Measurements from ENCODE around the gene CHCHD6.

The CHCHD6 gene

DNA sequence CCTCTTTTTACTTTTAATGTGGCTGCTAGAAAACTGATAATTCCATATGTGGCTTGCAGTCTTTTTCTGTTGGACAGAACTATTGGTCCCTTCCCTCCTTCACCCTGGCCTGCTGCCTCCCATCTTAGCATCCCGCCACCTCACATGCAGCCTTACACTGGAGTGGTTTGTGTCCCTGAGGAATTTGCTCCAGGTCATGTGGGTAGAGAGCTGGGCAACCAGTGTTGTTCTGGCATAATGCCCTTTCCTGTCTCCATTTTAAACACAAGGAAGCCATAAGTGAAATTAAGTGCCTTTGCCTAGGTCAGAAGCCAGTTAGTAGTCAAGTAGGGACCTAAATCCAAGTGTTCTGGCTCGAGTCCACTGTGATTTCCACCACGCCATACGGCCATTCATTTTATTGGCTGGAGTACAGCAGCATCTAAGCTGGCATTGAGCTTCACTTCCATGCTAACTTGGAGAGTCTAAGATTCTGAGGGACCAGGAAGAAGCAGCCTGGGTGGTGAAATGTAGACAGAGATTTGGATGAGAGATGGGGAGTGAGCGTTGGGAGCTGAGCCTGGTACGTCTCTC is 232.9 kb downstream of the CHCHD6 start:
- Histone ChIP-seq H4K91ac (ENCODE audit: low read depth, low read length, poor library complexity) (no peak overlapping the region), H3K23ac (ENCODE audit: low read depth, low read length, poor library complexity) (no peak overlapping the region)

DNA sequence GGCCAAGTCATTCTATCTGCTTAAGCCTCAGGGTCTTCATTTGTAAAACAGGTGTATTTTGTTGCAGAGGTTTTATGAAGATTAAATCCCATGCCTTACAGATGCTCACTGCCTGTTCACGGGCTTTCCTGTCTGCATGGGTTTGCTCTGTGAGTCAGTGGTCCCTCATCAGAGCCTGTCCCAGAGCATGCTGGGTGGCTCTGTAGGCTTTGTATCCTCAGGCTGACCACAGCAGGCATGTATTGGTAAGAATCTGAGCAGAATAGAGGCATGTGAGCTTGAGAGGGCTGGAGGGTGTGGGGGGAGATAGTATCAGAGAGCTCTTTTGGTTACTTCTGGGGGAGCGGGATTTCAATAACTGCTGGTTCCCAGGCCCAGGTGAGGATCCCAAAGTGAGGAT is 233.5 kb downstream of the CHCHD6 start:
- Histone ChIP-seq H3K18ac (ENCODE audit: low read length) (no peak overlapping the region), H3K23ac (ENCODE audit: low read depth, low read length, poor library complexity) (no peak overlapping the region), H3K4ac (ENCODE audit: low read length) (no peak overlapping the region), H2BK5ac (ENCODE audit: low read length) (no peak overlapping the region), H3K79me1 (ENCODE audit: low read depth, low read length) (peaks cover 1% of the 10 kb centered on the region), H3K4me3 (ENCODE audit: low read length in 2 of 2) (no peak overlapping the region), H2AFZ (ENCODE audit: low read length) (no peak overlapping the region), H2BK15ac (ENCODE audit: low read length) (no peak overlapping the region), H3K14ac (ENCODE audit: low read length) (no peak overlapping the region), H4K91ac (ENCODE audit: low read depth, low read length, poor library complexity) (no peak overlapping the region), H2BK120ac (ENCODE audit: low read depth, low read length) (no peak overlapping the region), H3K27ac (replicated peaks; ENCODE audit: low read length) (no peak overlapping the region), H2BK12ac (ENCODE audit: low read length) (no peak overlapping the region), H4K8ac (ENCODE audit: low read depth, low read length) (no peak overlapping the region), H3K36me3 (replicated peaks in 1 of 2; ENCODE audit: control insufficient read depth in 2 of 2, insufficient read depth in 2 of 2, low read length in 2 of 2) (no peaks in the 10 kb centered on the region), H3K27me3 (ENCODE audit: control insufficient read depth in 3 of 3, insufficient read depth in 3 of 3, low read depth in 1 of 3, low read length in 3 of 3) (no peaks in the 10 kb centered on the region), H3K9ac (ENCODE audit: low read depth, low read length, poor library complexity) (no peak overlapping the region), H2AK5ac (ENCODE audit: low read depth, low read length) (no peak overlapping the region), H3K4me2 (ENCODE audit: insufficient read depth, low read length, poor library complexity, severe bottlenecking) (no peak overlapping the region), H3K9me3 (replicated peaks in 1 of 2; ENCODE audit: control insufficient read depth in 2 of 2, insufficient read depth in 1 of 2, low read depth in 1 of 2, low read length in 2 of 2) (no peaks in the 10 kb centered on the region), H3K4me1 (ENCODE audit: control insufficient read depth in 2 of 2, insufficient read depth in 1 of 2, low read depth in 1 of 2, low read length in 2 of 2) (peaks cover 12 to 17% of the 10 kb centered on the region in 2 donors)
- DNase-seq (ENCODE audit: low spot score): no peak
- WGBS, 2 donors (ENCODE audit: extremely low coverage in 2 of 2, insufficient read length in 2 of 2, insufficient replicate concordance in 1 of 2): no CpG with 5 or more reads among the region's 2 CpGs

More for the DNA sequence above, 232.9 kb downstream of the CHCHD6 start:
- H2BK120ac ChIP-seq (ENCODE audit: low read depth, low read length): no peak overlapping the region
- H2BK15ac ChIP-seq (ENCODE audit: low read length): no peak overlapping the region
- H3K4me1 ChIP-seq (ENCODE audit: control insufficient read depth in 2 of 2, insufficient read depth in 1 of 2, low read depth in 1 of 2, low read length in 2 of 2): peaks cover 12 to 21% of the 10 kb centered on the region in 2 donors
- no peak overlapping the region for H2AFZ ChIP-seq (ENCODE audit: low read length)
- no peak overlapping the region for H3K14ac ChIP-seq (ENCODE audit: low read length)
- no peak overlapping the region for H3K18ac ChIP-seq (ENCODE audit: low read length)
- no peak overlapping the region for H3K27ac ChIP-seq (replicated peaks; ENCODE audit: low read length)
- H3K27me3 ChIP-seq (ENCODE audit: control insufficient read depth in 3 of 3, insufficient read depth in 3 of 3, low read depth in 1 of 3, low read length in 3 of 3): no peaks in the 10 kb centered on the region
- no peak overlapping the region for H3K4me2 ChIP-seq (ENCODE audit: insufficient read depth, low read length, poor library complexity, severe bottlenecking)
- H4K8ac ChIP-seq (ENCODE audit: low read depth, low read length): no peak overlapping the region
- no peak overlapping the region for H3K4ac ChIP-seq (ENCODE audit: low read length)
- no CpG with 5 or more reads among the region's 6 CpGs for WGBS, 2 donors (ENCODE audit: extremely low coverage in 2 of 2, insufficient read length in 2 of 2, insufficient replicate concordance in 1 of 2)
- H3K79me1 ChIP-seq (ENCODE audit: low read depth, low read length): peaks cover 3% of the 10 kb centered on the region
- H3K4me3 ChIP-seq (ENCODE audit: low read length in 2 of 2): no peak overlapping the region
- DNase-seq (ENCODE audit: low spot score): no peak
- H3K9ac ChIP-seq (ENCODE audit: low read depth, low read length, poor library complexity): no peak overlapping the region
- no peak overlapping the region for H2BK5ac ChIP-seq (ENCODE audit: low read length)
- H3K36me3 ChIP-seq (replicated peaks in 1 of 2; ENCODE audit: control insufficient read depth in 2 of 2, insufficient read depth in 2 of 2, low read length in 2 of 2): no peaks in the 10 kb centered on the region
- H2BK12ac ChIP-seq (ENCODE audit: low read length): no peak overlapping the region
- no peaks in the 10 kb centered on the region for H3K9me3 ChIP-seq (replicated peaks in 1 of 2; ENCODE audit: control insufficient read depth in 2 of 2, insufficient read depth in 1 of 2, low read depth in 1 of 2, low read length in 2 of 2)
- H2AK5ac ChIP-seq (ENCODE audit: low read depth, low read length): no peak overlapping the region

DNA sequence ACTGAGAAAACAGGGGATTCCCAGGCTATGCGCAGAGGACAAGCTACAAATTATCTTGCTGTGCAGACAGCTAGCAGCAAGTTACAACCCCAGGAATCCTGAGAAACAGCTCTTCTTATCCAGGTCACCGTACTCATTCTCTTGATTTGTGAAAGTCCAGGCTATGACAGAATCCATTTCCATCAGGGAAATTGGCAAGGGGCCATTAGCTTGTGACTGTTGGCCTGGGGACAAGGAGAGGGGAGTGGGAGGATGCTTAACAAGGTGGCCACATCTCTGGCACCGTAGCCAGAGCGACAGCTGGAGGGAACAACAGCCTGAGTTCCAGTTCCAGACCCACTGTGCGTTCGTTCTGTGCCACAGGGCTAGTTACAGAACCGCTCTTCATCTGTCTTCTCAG is 233.9 kb downstream of the CHCHD6 start:
- H3K14ac ChIP-seq (ENCODE audit: low read length): no peak overlapping the region
- H3K4ac ChIP-seq (ENCODE audit: low read length): no peak overlapping the region
- no peak overlapping the region for H3K18ac ChIP-seq (ENCODE audit: low read length)
- H2BK120ac ChIP-seq (ENCODE audit: low read depth, low read length): no peak overlapping the region
- H2AFZ ChIP-seq (ENCODE audit: low read length): no peak overlapping the region
- H3K9me3 ChIP-seq (replicated peaks in 1 of 2; ENCODE audit: control insufficient read depth in 2 of 2, insufficient read depth in 1 of 2, low read depth in 1 of 2, low read length in 2 of 2): no peaks in the 10 kb centered on the region
- peak overlapping the region; percentile 44 for H3K9ac ChIP-seq (ENCODE audit: low read depth, low read length, poor library complexity)
- peaks cover 12 to 18% of the 10 kb centered on the region in 2 donors for H3K4me1 ChIP-seq (ENCODE audit: control insufficient read depth in 2 of 2, insufficient read depth in 1 of 2, low read depth in 1 of 2, low read length in 2 of 2)
- H4K91ac ChIP-seq (ENCODE audit: low read depth, low read length, poor library complexity): no peak overlapping the region
- H3K27ac ChIP-seq (replicated peaks; ENCODE audit: low read length): no peak overlapping the region
- no peak overlapping the region for H2BK12ac ChIP-seq (ENCODE audit: low read length)
- DNase-seq (ENCODE audit: low spot score): no peak
- H3K36me3 ChIP-seq (replicated peaks in 1 of 2; ENCODE audit: control insufficient read depth in 2 of 2, insufficient read depth in 2 of 2, low read length in 2 of 2): no peaks in the 10 kb centered on the region
- H3K4me3 ChIP-seq (ENCODE audit: low read length in 2 of 2): no peak overlapping the region
- no peak overlapping the region for H2BK15ac ChIP-seq (ENCODE audit: low read length)
- H3K27me3 ChIP-seq (ENCODE audit: control insufficient read depth in 3 of 3, insufficient read depth in 3 of 3, low read depth in 1 of 3, low read length in 3 of 3): no peaks in the 10 kb centered on the region
- no peak overlapping the region for H3K4me2 ChIP-seq (ENCODE audit: insufficient read depth, low read length, poor library complexity, severe bottlenecking)
- H2BK5ac ChIP-seq (ENCODE audit: low read length): no peak overlapping the region
- no peaks in the 10 kb centered on the region for H3K79me1 ChIP-seq (ENCODE audit: low read depth, low read length)
- H4K8ac ChIP-seq (ENCODE audit: low read depth, low read length): no peak overlapping the region
- no peak overlapping the region for H2AK5ac ChIP-seq (ENCODE audit: low read depth, low read length)
- no peak overlapping the region for H3K23ac ChIP-seq (ENCODE audit: low read depth, low read length, poor library complexity)
- no CpG with 5 or more reads among the region's 7 CpGs for WGBS, 2 donors (ENCODE audit: extremely low coverage in 2 of 2, insufficient read length in 2 of 2, insufficient replicate concordance in 1 of 2)

DNA sequence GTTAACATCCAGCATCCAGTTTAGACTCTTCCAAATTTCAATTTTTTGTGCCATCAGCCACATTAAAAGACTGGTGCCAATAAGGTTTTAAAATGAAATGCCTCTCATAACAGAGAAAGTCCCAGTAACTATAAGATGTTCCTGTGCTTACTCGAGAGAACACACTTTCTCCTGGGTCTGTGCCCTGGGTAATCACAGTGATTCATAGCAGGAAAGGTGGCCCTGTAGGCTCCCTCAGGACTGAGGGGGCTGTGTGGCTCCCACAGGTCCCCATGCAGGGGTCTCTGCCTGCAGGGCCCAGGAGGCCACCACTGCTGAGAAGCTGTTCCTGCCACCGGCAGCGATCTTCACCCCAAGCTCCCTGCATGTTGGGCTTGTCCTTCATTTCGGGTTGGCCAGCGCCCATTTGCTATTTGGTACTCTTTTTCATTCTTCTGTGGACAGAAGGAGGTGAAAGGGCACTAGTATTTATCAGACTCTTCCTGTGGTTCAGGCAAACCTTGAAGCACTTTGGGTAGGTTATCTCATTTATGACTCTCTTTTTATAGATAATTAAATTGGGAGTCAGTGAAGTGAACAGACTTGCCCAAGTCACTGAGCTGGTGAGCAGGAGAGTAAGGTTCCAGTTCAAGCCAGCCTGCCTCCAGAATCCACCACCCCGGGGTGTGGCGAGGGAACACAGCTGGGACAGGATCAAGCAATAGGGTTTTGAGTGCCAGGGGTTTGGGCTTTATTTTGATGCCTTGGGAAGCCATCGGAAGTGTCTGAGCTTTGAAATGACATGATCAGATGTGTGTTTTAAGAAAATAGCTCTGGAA is 234.7 kb downstream of the CHCHD6 start:
- no peak overlapping the region for H3K23ac ChIP-seq (ENCODE audit: low read depth, low read length, poor library complexity)
- H2AFZ ChIP-seq (ENCODE audit: low read length): no peak overlapping the region
- H2BK5ac ChIP-seq (ENCODE audit: low read length): no peak overlapping the region
- no peaks in the 10 kb centered on the region for H3K36me3 ChIP-seq (replicated peaks in 1 of 2; ENCODE audit: control insufficient read depth in 2 of 2, insufficient read depth in 2 of 2, low read length in 2 of 2)
- H3K4me1 ChIP-seq (ENCODE audit: control insufficient read depth in 2 of 2, insufficient read depth in 1 of 2, low read depth in 1 of 2, low read length in 2 of 2): peaks cover 11 to 18% of the 10 kb centered on the region in 2 donors
- WGBS, 2 donors (ENCODE audit: extremely low coverage in 2 of 2, insufficient read length in 2 of 2, insufficient replicate concordance in 1 of 2): no CpG with 5 or more reads among the region's 8 CpGs
- no peak overlapping the region for H3K4ac ChIP-seq (ENCODE audit: low read length)
- H4K8ac ChIP-seq (ENCODE audit: low read depth, low read length): no peak overlapping the region
- no peak overlapping the region for H2BK15ac ChIP-seq (ENCODE audit: low read length)
- H3K27ac ChIP-seq (replicated peaks; ENCODE audit: low read length): no peak overlapping the region
- H3K79me1 ChIP-seq (ENCODE audit: low read depth, low read length): no peaks in the 10 kb centered on the region
- no peak overlapping the region for H2AK5ac ChIP-seq (ENCODE audit: low read depth, low read length)
- no peak overlapping the region for H3K14ac ChIP-seq (ENCODE audit: low read length)
- H3K9me3 ChIP-seq (replicated peaks in 1 of 2; ENCODE audit: control insufficient read depth in 2 of 2, insufficient read depth in 1 of 2, low read depth in 1 of 2, low read length in 2 of 2): no peaks in the 10 kb centered on the region
- H3K18ac ChIP-seq (ENCODE audit: low read length): no peak overlapping the region
- no peak overlapping the region for H4K91ac ChIP-seq (ENCODE audit: low read depth, low read length, poor library complexity)
- no peak overlapping the region for H3K9ac ChIP-seq (ENCODE audit: low read depth, low read length, poor library complexity)
- H2BK12ac ChIP-seq (ENCODE audit: low read length): no peak overlapping the region
- no peak for DNase-seq (ENCODE audit: low spot score)
- H2BK120ac ChIP-seq (ENCODE audit: low read depth, low read length): no peak overlapping the region
- no peak overlapping the region for H3K4me3 ChIP-seq (ENCODE audit: low read length in 2 of 2)
- H3K4me2 ChIP-seq (ENCODE audit: insufficient read depth, low read length, poor library complexity, severe bottlenecking): no peak overlapping the region
- no peaks in the 10 kb centered on the region for H3K27me3 ChIP-seq (ENCODE audit: control insufficient read depth in 3 of 3, insufficient read depth in 3 of 3, low read depth in 1 of 3, low read length in 3 of 3)
